ENCODE measurements around the gene BOC.

GRCh38 chr3:113297287-113297686, 85.9 kb downstream of the BOC start:
- TF ChIP-seq EZH2 (IDR thresholded peaks at IDR 0.05; ENCODE audit: borderline replicate concordance), result no peak
- no peak for TF ChIP-seq CTCF (IDR thresholded peaks at IDR 0.05; ENCODE audit: poor library complexity)
